Left lung (tissue), 14 donors: ENCODE data around the gene DYNC1H1. TPM values are rescaled to one million over a fixed set of nuclear protein-coding genes. Genes with fewer than 3 reads are reported as not detected.

Experiments used
- ATAC-seq: fragments of 200-7000 bp; cut with Tn5 transposase; one replicate; pipeline ENCODE4 v1.9.1; 2020; ENCODE audit warnings: moderate library complexity
- DNase-seq, 4 donors: peaks; one replicate each; pipeline ENCODE4 v3.0.0-alpha.2; 2013 to 2020
- H3K27ac ChIP-seq, 2 donors: fragments of 200-600 bp; sonication (generic) in 1 of 2; one replicate each; pipeline versions ENCODE4 v1.5.0 to v1.8.0; 2020 to 2021
- H3K27me3 ChIP-seq, 2 donors: fragments of 200-600 bp; sonication (generic) in 1 of 2; one replicate each; pipeline versions ENCODE4 v1.5.0 to v1.8.0; 2020 to 2021
- H3K36me3 ChIP-seq, 2 donors: fragments of 200-600 bp; sonication (generic) in 1 of 2; one replicate each; pipeline versions ENCODE4 v1.5.0 to v1.8.0; 2020 to 2021
- H3K4me1 ChIP-seq, 2 donors: fragments of 200-600 bp; one replicate each; pipeline ENCODE4 v1.8.0; 2021
- H3K4me3 ChIP-seq, 2 donors: fragments of 200-600 bp; sonication (generic) in 1 of 2; one replicate each; pipeline versions ENCODE4 v1.5.0 to v1.8.0; 2020 to 2021; ENCODE audit warnings: mild to moderate bottlenecking in 1 of 2
- H3K9me3 ChIP-seq, 2 donors: fragments of 200-600 bp; sonication (generic) in 1 of 2; one replicate each; pipeline versions ENCODE4 v1.5.0 to v1.8.0; 2020 to 2021
- intact Hi-C, 2 donors: fragments of 100-400 bp; cut with DNase I; formaldehyde crosslinking; loops; one replicate each; pipeline versions ENCODE4 v1.11.2 to v1.14.2; 2022
- long read RNA-seq, 12 donors: library from polyadenylated mRNA in 2 of 12; unstranded in 2 of 12; transcript quantifications; one replicate each; pipeline ENCODE4 v2.0.0 and lab custom pipeline, GENCODE V29; 2019 to 2026
- polyA plus RNA-seq, 6 donors: library from polyadenylated mRNA; unstranded; fragments of 120-200 nt; gene quantifications; one replicate each; pipeline ENCODE4 v1.2.1, GENCODE V29; 2013; ENCODE audit not compliant: insufficient read length in 6 of 6
- total RNA-seq, 2 donors: library from RNA; stranded (reverse); fragmentation: NEBNext Ultra II Directional; extraction: Animal tissue kit (Norgen Biotek cat#: 25700); gene quantifications; one replicate each; pipeline ENCODE4 v1.2.1, GENCODE V29; 2021
- TF ChIP-seq, protein P1 (sequence below), 2 donors: fragments of 200-600 bp; sonication (generic) in 1 of 2; IDR thresholded peaks; one replicate each; pipeline versions ENCODE4 v1.5.0 to v1.8.0; 2021; ENCODE audit warnings: antibody characterized with exemption in 2 of 2
- donor health status: DM: no; HTN: yes; CAD: no.
- donor health status: DM: no; HTN: no; CAD: no.

Gene DYNC1H1
- 100 to 1,000 TPM; 492 to 514 TPM for total RNA-seq
- 100 to 1,000 TPM; 305 to 358 (median 332) TPM for polyA plus RNA-seq
- long read RNA-seq, donor 1, transcript DYNC1H1-221 (2 exons, 2,863 nt): major isoform, 5 of 157 reads
- long read RNA-seq, donor 1, partial matches to known transcripts: 146 of 157 reads
- long read RNA-seq, donor 1, other reads (novel, unspliced or antisense): 0 of 157 reads
- long read RNA-seq, donor 2, full-length matches to known transcripts: 9 of 108 reads
- long read RNA-seq, donor 2, partial matches to known transcripts: 99 of 108 reads
- long read RNA-seq, donor 2, other reads (novel, unspliced or antisense): 0 of 108 reads
- long read RNA-seq, donor 3, full-length matches to known transcripts: 4 of 36 reads
- long read RNA-seq, donor 3, partial matches to known transcripts: 32 of 36 reads
- long read RNA-seq, donor 3, other reads (novel, unspliced or antisense): 0 of 36 reads
- long read RNA-seq, donor 4, partial matches to known transcripts: 63 of 66 reads
- long read RNA-seq, donor 4, other reads (novel, unspliced or antisense): 2 of 66 reads
- long read RNA-seq, donor 5, partial matches to known transcripts: 69 of 78 reads
- long read RNA-seq, donor 5, other reads (novel, unspliced or antisense): 0 of 78 reads
- long read RNA-seq, donor 6, partial matches to known transcripts: 23 of 28 reads
- long read RNA-seq, donor 6, other reads (novel, unspliced or antisense): 0 of 28 reads
- long read RNA-seq, donor 7, partial matches to known transcripts: 21 of 23 reads
- long read RNA-seq, donor 7, other reads (novel, unspliced or antisense): 0 of 23 reads
- long read RNA-seq, donor 8, transcript DYNC1H1-221 (2 exons, 2,863 nt): major isoform, 5 of 147 reads
- long read RNA-seq, donor 8, partial matches to known transcripts: 137 of 147 reads
- long read RNA-seq, donor 8, other reads (novel, unspliced or antisense): 0 of 147 reads
- long read RNA-seq, donor 9: 0 reads
- long read RNA-seq, donor 10, partial matches to known transcripts: 30 of 33 reads
- long read RNA-seq, donor 10, other reads (novel, unspliced or antisense): 2 of 33 reads
- long read RNA-seq, donor 11: 0 reads
- long read RNA-seq, donor 12, partial matches to known transcripts: 79 of 85 reads
- long read RNA-seq, donor 12, other reads (novel, unspliced or antisense): 0 of 85 reads

GRCh38 chr14:101964297-101965180 lies at the start of gene DYNC1H1:
DYNC1H1 (plus strand) TSS chr14:101964573; CDS start chr14:101964692, 119 bp downstream.
- ATAC-seq (peak; percentile 93), DNase-seq (peak; percentile 90 to 98 (median 96))
- Histone ChIP-seq H3K36me3 (peaks cover 0 to 8% of the 10 kb centered on the region in 2 donors), H3K4me1 (peaks cover 15 to 51% of the 10 kb centered on the region in 2 donors), H3K9me3 (no peaks in the 10 kb centered on the region), H3K27ac (peak within 1 kb of the TSS; percentile 94 to 97), H3K27me3 (no peaks in the 10 kb centered on the region), H3K4me3 (peak within 1 kb of the TSS; percentile 97 to 100)
- intact Hi-C loops: no loop called here
- TF ChIP-seq, protein P1, sequence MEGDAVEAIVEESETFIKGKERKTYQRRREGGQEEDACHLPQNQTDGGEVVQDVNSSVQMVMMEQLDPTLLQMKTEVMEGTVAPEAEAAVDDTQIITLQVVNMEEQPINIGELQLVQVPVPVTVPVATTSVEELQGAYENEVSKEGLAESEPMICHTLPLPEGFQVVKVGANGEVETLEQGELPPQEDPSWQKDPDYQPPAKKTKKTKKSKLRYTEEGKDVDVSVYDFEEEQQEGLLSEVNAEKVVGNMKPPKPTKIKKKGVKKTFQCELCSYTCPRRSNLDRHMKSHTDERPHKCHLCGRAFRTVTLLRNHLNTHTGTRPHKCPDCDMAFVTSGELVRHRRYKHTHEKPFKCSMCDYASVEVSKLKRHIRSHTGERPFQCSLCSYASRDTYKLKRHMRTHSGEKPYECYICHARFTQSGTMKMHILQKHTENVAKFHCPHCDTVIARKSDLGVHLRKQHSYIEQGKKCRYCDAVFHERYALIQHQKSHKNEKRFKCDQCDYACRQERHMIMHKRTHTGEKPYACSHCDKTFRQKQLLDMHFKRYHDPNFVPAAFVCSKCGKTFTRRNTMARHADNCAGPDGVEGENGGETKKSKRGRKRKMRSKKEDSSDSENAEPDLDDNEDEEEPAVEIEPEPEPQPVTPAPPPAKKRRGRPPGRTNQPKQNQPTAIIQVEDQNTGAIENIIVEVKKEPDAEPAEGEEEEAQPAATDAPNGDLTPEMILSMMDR (IDR thresholded peaks at IDR 0.05): no peak

DNA sequence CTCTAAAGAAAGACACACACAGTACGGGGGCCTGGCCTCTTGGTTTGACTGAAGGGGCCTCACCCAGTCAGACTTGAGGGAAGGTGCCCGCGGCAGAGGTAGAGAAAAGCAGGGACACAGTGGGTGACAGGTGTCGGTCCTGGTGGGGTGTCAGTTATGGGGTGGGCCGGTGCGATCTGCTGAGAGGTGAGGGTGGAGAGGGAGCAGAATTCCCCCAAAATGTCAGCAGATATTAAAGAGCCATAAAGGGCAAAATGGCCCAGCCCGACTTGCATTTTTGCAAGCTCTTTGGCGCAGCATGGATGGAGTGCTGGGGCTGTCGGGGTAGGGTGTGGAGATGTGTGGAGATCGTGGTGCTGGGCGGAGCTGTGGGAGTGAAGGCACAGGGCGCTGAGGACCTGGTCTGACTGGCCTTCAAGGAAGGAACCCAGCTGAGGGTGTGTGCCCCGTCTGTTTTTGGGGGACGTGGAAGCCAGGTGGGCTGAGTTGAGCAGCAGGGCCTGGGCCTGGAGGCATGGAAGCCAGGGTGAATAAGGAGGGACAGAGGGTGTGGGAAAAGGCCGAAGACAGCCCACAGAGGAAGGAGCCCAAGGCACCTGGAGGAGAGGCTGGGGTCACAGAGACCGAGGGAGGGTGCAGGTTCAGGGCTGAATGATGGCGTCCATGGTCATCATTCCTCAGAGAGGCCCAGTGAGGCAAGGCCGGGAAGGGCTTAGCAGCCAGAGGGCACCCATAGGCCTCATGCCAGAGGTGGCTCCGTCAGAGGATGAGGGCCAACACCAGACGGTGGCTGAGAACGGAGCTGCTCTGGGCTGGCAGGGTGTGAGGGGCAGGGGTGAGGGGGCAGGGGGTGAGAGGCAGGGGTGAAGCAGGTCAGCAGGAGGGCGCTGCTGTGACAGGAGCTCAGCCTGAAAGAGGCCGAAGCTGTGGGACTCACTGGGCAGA lies 48.2 kb upstream of the DYNC1H1 start:
- Histone ChIP-seq H3K9me3 (no peaks in the 10 kb centered on the region), H3K4me3 (no peak overlapping the region), H3K27ac (no peak overlapping the region), H3K27me3 (no peaks in the 10 kb centered on the region), H3K36me3 (peaks cover 0 to 84% of the 10 kb centered on the region in 2 donors), H3K4me1 (no peaks in the 10 kb centered on the region)
- ATAC-seq (no peak), DNase-seq (no peak)
- intact Hi-C loops: no loop called here
- TF ChIP-seq, protein P1 (IDR thresholded peaks at IDR 0.05): no peak

DNA sequence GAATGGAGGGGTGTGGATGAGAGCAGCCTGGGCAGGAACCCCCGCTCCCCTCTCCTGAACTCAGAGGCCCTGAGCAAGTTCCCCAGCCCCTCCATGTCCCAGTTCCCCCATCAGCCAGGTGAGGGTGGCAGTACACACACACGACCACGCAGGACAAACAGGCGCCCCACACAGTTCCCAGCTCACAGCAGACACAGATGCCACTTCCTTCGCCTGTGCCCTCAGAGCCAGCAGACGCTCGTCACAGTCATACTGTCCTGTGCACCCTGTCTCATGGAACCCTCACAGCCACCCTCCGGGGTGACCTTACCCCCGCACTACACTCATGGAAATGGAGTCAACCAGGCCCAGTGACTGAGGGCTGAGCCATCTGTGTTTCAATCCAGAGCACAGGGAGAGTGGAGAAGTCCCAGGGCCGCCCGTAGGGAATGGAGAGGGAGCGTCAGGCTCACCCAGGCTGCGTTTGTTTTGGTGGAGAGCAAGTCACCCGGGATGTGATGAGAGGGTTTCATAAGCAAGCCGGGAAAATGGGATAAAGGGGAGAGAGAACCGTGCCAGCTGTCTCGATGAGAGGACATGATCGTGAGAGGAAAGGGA lies 47.5 kb upstream of the DYNC1H1 start:
- H3K27me3 ChIP-seq: no peaks in the 10 kb centered on the region
- H3K4me1 ChIP-seq: no peaks in the 10 kb centered on the region
- intact Hi-C loops: no loop called here
- TF ChIP-seq, protein P1 (IDR thresholded peaks at IDR 0.05): no peak
- no peaks in the 10 kb centered on the region for H3K9me3 ChIP-seq
- peaks cover 0 to 82% of the 10 kb centered on the region in 2 donors for H3K36me3 ChIP-seq
- no peak for DNase-seq
- no peak overlapping the region for H3K27ac ChIP-seq
- ATAC-seq: no peak
- no peak overlapping the region for H3K4me3 ChIP-seq
